Adrenal gland (tissue), 12 donors: ENCODE results near the gene ZNF18. TPM values are rescaled to one million over a fixed set of nuclear protein-coding genes. Genes with fewer than 3 reads are reported as not detected.

Experiments
- DNase-seq, 7 donors: peaks; one replicate each; pipeline ENCODE4 v3.0.0-alpha.2; 2019 to 2020
- H3K27ac ChIP-seq, 5 donors: fragments of 200-600 bp; sonication (generic) in 4 of 5; 1 replicate in 3 of 5; 2 replicates in 2 of 5; pipeline versions ENCODE4 v1.5.1 to v1.8.0; 2016 to 2020; ENCODE audit warnings: mild to moderate bottlenecking in 1 of 5
- H3K27me3 ChIP-seq: fragments of 200-600 bp; 2 replicates; pipeline ENCODE4 v1.8.0; 2021
- H3K36me3 ChIP-seq, 2 donors: fragments of 200-600 bp; replicated peaks in 1 of 2; 1 replicate in 1 of 2; 2 replicates in 1 of 2; pipeline versions ENCODE4 v1.5.1 to v1.8.0; 2018 to 2022
- H3K4me1 ChIP-seq, 2 donors: fragments of 200-600 bp; replicated peaks in 1 of 2; 1 replicate in 1 of 2; 2 replicates in 1 of 2; pipeline versions ENCODE4 v1.5.1 to v1.8.0; 2018 to 2021
- H3K4me3 ChIP-seq, 4 donors: fragments of 200-600 bp; sonication (generic) in 3 of 4; one replicate each; pipeline ENCODE4 v1.5.1; 2016 to 2018
- H3K9me3 ChIP-seq, 3 donors: fragments of 200-600 bp; sonication (generic) in 1 of 3; replicated peaks in 1 of 3; 1 replicate in 2 of 3; 2 replicates in 1 of 3; pipeline versions ENCODE4 v1.5.1 to v1.8.0; 2016 to 2021
- CTCF ChIP-seq, 6 experiments: fragments of 450-650 bp in 4 of 6; fragments of 200-600 bp in 2 of 6; sonication (generic) in 1 of 6; IDR thresholded peaks; 1 replicate in 5 of 6; 2 replicates in 1 of 6; pipeline versions ENCODE4 v1.5.1 to v1.8.0; 2016 to 2021; ENCODE audit warnings: antibody characterized with exemption in 6 of 6, mild to moderate bottlenecking in 2 of 6, moderate library complexity in 1 of 6
- POLR2A ChIP-seq, 2 donors: fragments of 450-650 bp; IDR thresholded peaks; one replicate each; pipeline ENCODE4 v1.6.1; 2017; ENCODE audit warnings: antibody characterized with exemption in 2 of 2, mild to moderate bottlenecking in 2 of 2, moderate library complexity in 1 of 2
- WGBS, 4 donors: extraction: QIAGEN DNeasy Blood & Tissue Kit in 2 of 4; methylation state at CpG; one replicate each; pipeline versions ENCODE4 v1.1.5 to v1.1.7; 2013 to 2017; 5-methylcytosine and 5-hydroxymethylcytosine counted together
- intact Hi-C, 2 donors: fragments of 100-400 bp; cut with DNase I; formaldehyde crosslinking; loops; one replicate each; pipeline versions ENCODE4 v1.14.1 to v1.15.0; 2022 to 2023
- polyA plus RNA-seq, 3 donors: library from polyadenylated mRNA; stranded (reverse); fragments of 200-250 nt in 2 of 3; fragments of 350-450 nt in 1 of 3; fragmentation: Illumina TruSeq in 1 of 3; extraction: RNeasy Lipid Tissue Mini Kit (QIAGEN cat#74804) in 1 of 3; gene quantifications; one replicate each; pipeline ENCODE4 v1.2.3, GENCODE V29; 2013 to 2014
- total RNA-seq, 9 donors: library from RNA; depleted of rRNA in 4 of 9; stranded (reverse); fragments of >200 nt in 4 of 9; fragments of 120-200 nt in 1 of 9; fragmentation: NEBNext Ultra II Directional in 1 of 9; extraction: Animal tissue kit (Norgen Biotek cat#: 25700) in 1 of 9; gene quantifications; one replicate each; pipeline versions ENCODE4 v1.1.0 to v1.2.4, GENCODE V29; 2013 to 2023
- donor health status: healthy with polysubstance abuse.
- donor health status: Bipolar disorder and iron deficiency.
- donor health status: DM: yes; HTN: yes; CAD: no.
- donor health status: DM: no; HTN: no; CAD: no.
- donor health status: DM: no; HTN: no; CAD: no.
- donor health status: DM: yes; HTN: yes; CAD: no.

ZNF18 gene
- total and polyA plus RNA-seq, 12 donors, result 3.4 to 17.5 (median 6.3) TPM

- Histone ChIP-seq H3K27ac (peak overlapping the region in 4 of 5 donors; percentile 67 to 98 (median 94)), H3K27me3 (no peaks in the 10 kb centered on the region), H3K4me1 (peaks cover 0 to 15% of the 10 kb centered on the region in 2 donors), H3K9me3 (no peaks in the 10 kb centered on the region), H3K4me3 (peak overlapping the region in 3 of 4 donors; percentile 88 to 89 (median 88)), H3K36me3 (no peaks in the 10 kb centered on the region)
- DNase-seq, result no peak
- 40 to 48% (median 43%) methylated on average over 4 of the region's 4 CpGs for WGBS, 4 donors
- TF ChIP-seq POLR2A (IDR thresholded peaks at IDR 0.05), result no peak
- no peak for TF ChIP-seq CTCF (IDR thresholded peaks at IDR 0.05)
- intact Hi-C loops, result no loop called here
These were observed 628 bp upstream of the ZNF18 start for GRCh38 chr17:11997972-11998233.

GRCh38 chr17:11996722-11997146 is 541 bp downstream of the ZNF18 start:
- H3K9me3 ChIP-seq, result no peaks in the 10 kb centered on the region
- no peaks in the 10 kb centered on the region for H3K27me3 ChIP-seq
- peak overlapping the region; percentile 4 to 89 (median 50) for H3K4me3 ChIP-seq
- TF ChIP-seq CTCF (IDR thresholded peaks at IDR 0.05) (peak in 4 of 6 experiments; percentile 22 to 51 (median 40)), POLR2A (IDR thresholded peaks at IDR 0.05) (no peak)
- WGBS, 4 donors, result 0 to 1% (median 1%) methylated on average over 6 to 14 of the region's 14 CpGs
- peak in 6 of 7 donors; percentile 51 to 79 (median 63) for DNase-seq
- no peaks in the 10 kb centered on the region for H3K36me3 ChIP-seq
- H3K4me1 ChIP-seq, result peaks cover 0 to 15% of the 10 kb centered on the region in 2 donors
- H3K27ac ChIP-seq, result peak overlapping the region; percentile 62 to 98 (median 91)
- intact Hi-C loops, result no loop called here

- Histone ChIP-seq H3K4me3 (no peak overlapping the region), H3K27ac (no peak overlapping the region), H3K27me3 (no peaks in the 10 kb centered on the region), H3K36me3 (peaks cover 0 to 9% of the 10 kb centered on the region in 2 donors), H3K9me3 (no peaks in the 10 kb centered on the region), H3K4me1 (peaks cover 0 to 7% of the 10 kb centered on the region in 2 donors)
- intact Hi-C loops, result no loop called here
- 70 to 73% (median 71%) methylated on average over 4 of the region's 4 CpGs for WGBS, 4 donors
- DNase-seq, result no peak
- TF ChIP-seq CTCF (IDR thresholded peaks at IDR 0.05) (no peak), POLR2A (IDR thresholded peaks at IDR 0.05) (no peak)
These were observed 5.8 kb downstream of the ZNF18 start for GRCh38 chr17:11991461-11991860.

GRCh38 chr17:11990363-11990983 is 6.8 kb downstream of the ZNF18 start:
- intact Hi-C loops, result no loop called here
- DNase-seq, result no peak
- 90 to 92% (median 91%) methylated on average over 7 of the region's 7 CpGs for WGBS, 4 donors
- H3K27ac ChIP-seq, result no peak overlapping the region
- H3K36me3 ChIP-seq, result peaks cover 0 to 9% of the 10 kb centered on the region in 2 donors
- no peak overlapping the region for H3K4me3 ChIP-seq
- no peaks in the 10 kb centered on the region for H3K9me3 ChIP-seq
- H3K4me1 ChIP-seq, result no peaks in the 10 kb centered on the region
- H3K27me3 ChIP-seq, result no peaks in the 10 kb centered on the region
- TF ChIP-seq CTCF (IDR thresholded peaks at IDR 0.05) (no peak), POLR2A (IDR thresholded peaks at IDR 0.05) (no peak)
